Thyroid gland (tissue), 4 donors: ENCODE data around the gene ABCG1.

Source experiments
- CTCF ChIP-seq, 6 experiments: fragments of 200-600 bp in 3 of 6; fragments of 450-650 bp in 3 of 6; sonication (generic) in 3 of 6; IDR thresholded peaks; one replicate each; pipeline ENCODE4 v1.5.1; 2016 to 2019; ENCODE audit warnings: antibody characterized with exemption in 6 of 6, mild to moderate bottlenecking in 2 of 6, inconsistent platforms in 1 of 6, moderate library complexity in 1 of 6
- POLR2A ChIP-seq, 2 donors: fragments of 450-650 bp; IDR thresholded peaks; one replicate each; pipeline ENCODE4 v1.6.1; 2017; ENCODE audit warnings: antibody characterized with exemption in 2 of 2, mild to moderate bottlenecking in 2 of 2, moderate library complexity in 1 of 2

DNA sequence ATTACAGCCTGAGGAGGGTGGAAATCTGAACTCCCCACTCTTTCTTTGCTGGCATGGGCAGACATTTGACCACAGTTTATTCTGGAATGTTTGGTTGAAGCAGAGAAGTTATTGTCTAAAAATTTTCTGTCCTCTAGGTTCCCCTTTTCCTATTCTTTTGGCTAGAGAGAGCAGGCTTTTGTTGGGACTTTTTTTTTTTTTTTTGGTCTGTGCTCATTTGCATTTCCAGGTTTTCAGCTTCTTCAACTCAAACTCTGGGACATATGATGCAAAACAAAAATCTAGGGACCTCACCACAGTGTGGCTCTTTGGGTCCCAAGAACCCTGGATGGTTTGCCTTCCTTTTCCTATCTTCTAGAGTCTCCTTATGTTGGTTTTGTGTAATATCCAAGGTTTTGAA is 10.9 kb upstream of the ABCG1 start:
- TF ChIP-seq CTCF (IDR thresholded peaks at IDR 0.05) (no peak), POLR2A (IDR thresholded peaks at IDR 0.05) (no peak)
